ENCODE data around the gene SEMA6A.

The SEMA6A gene

GRCh38 chr5:116507051-116507537, 67.5 kb downstream of the SEMA6A start:
- no peaks in the 10 kb centered on the region for H3K27me3 Mint-ChIP-seq
- no peak overlapping the region for H3K4me3 Mint-ChIP-seq
- H3K36me3 Mint-ChIP-seq (ENCODE audit: low read depth) = peaks cover 4% of the 10 kb centered on the region
- H3K27ac Mint-ChIP-seq = no peak overlapping the region
- H3K4me1 Mint-ChIP-seq (ENCODE audit: low read depth) = no peaks in the 10 kb centered on the region
- H3K9me3 Mint-ChIP-seq = no peaks in the 10 kb centered on the region

- H3K36me3 Mint-ChIP-seq (ENCODE audit: low read depth) = peaks cover 4% of the 10 kb centered on the region
- H3K27ac Mint-ChIP-seq = no peak overlapping the region
- no peak overlapping the region for H3K4me3 Mint-ChIP-seq
- H3K4me1 Mint-ChIP-seq (ENCODE audit: low read depth) = no peaks in the 10 kb centered on the region
- no peaks in the 10 kb centered on the region for H3K27me3 Mint-ChIP-seq
- no peaks in the 10 kb centered on the region for H3K9me3 Mint-ChIP-seq
These were observed 68.1 kb downstream of the SEMA6A start for GRCh38 chr5:116506488-116506887.

GRCh38 chr5:116504593-116505166, 69.9 kb downstream of the SEMA6A start:
- Mint-ChIP-seq H3K36me3 (ENCODE audit: low read depth) (peaks cover 4% of the 10 kb centered on the region), H3K27ac (no peak overlapping the region), H3K4me1 (ENCODE audit: low read depth) (no peaks in the 10 kb centered on the region), H3K9me3 (no peaks in the 10 kb centered on the region), H3K4me3 (no peak overlapping the region), H3K27me3 (no peaks in the 10 kb centered on the region)

GRCh38 chr5:116502616-116503015, 72.0 kb downstream of the SEMA6A start:
- Mint-ChIP-seq H3K9me3 (no peaks in the 10 kb centered on the region), H3K4me1 (ENCODE audit: low read depth) (no peaks in the 10 kb centered on the region), H3K27me3 (no peaks in the 10 kb centered on the region), H3K27ac (no peak overlapping the region), H3K36me3 (ENCODE audit: low read depth) (peaks cover 4% of the 10 kb centered on the region), H3K4me3 (no peak overlapping the region)

- Mint-ChIP-seq H3K27me3 (no peaks in the 10 kb centered on the region), H3K36me3 (ENCODE audit: low read depth) (peaks cover 4% of the 10 kb centered on the region), H3K4me1 (ENCODE audit: low read depth) (no peaks in the 10 kb centered on the region), H3K27ac (no peak overlapping the region), H3K9me3 (no peaks in the 10 kb centered on the region), H3K4me3 (no peak overlapping the region)
These were observed 72.5 kb downstream of the SEMA6A start for GRCh38 chr5:116502138-116502537.

- no peak overlapping the region for H3K27ac Mint-ChIP-seq
- H3K4me3 Mint-ChIP-seq = no peak overlapping the region
These were observed 76.0 kb downstream of the SEMA6A start for GRCh38 chr5:116498503-116499048.

GRCh38 chr5:116497631-116498030, 77.0 kb downstream of the SEMA6A start:
- no peaks in the 10 kb centered on the region for H3K36me3 Mint-ChIP-seq (ENCODE audit: low read depth)
- no peaks in the 10 kb centered on the region for H3K27me3 Mint-ChIP-seq
- H3K9me3 Mint-ChIP-seq = peaks cover 3% of the 10 kb centered on the region
- no peaks in the 10 kb centered on the region for H3K4me1 Mint-ChIP-seq (ENCODE audit: low read depth)
- H3K4me3 Mint-ChIP-seq = no peak overlapping the region
- H3K27ac Mint-ChIP-seq = no peak overlapping the region

More at GRCh38 chr5:116498503-116499048, 76.0 kb downstream of the SEMA6A start:
- Mint-ChIP-seq H3K36me3 (ENCODE audit: low read depth) (peaks cover 4% of the 10 kb centered on the region), H3K9me3 (peaks cover 2% of the 10 kb centered on the region), H3K27me3 (no peaks in the 10 kb centered on the region), H3K4me1 (ENCODE audit: low read depth) (no peaks in the 10 kb centered on the region)

GRCh38 chr5:116495786-116496357, 78.8 kb downstream of the SEMA6A start:
- H3K27ac Mint-ChIP-seq = no peak overlapping the region
- peaks cover 3% of the 10 kb centered on the region for H3K9me3 Mint-ChIP-seq
- no peaks in the 10 kb centered on the region for H3K36me3 Mint-ChIP-seq (ENCODE audit: low read depth)
- no peak overlapping the region for H3K4me3 Mint-ChIP-seq
- H3K27me3 Mint-ChIP-seq = no peaks in the 10 kb centered on the region
- H3K4me1 Mint-ChIP-seq (ENCODE audit: low read depth) = peaks cover 15% of the 10 kb centered on the region

GRCh38 chr5:116494784-116495450, 79.7 kb downstream of the SEMA6A start:
- no peak overlapping the region for H3K27ac Mint-ChIP-seq
- H3K4me3 Mint-ChIP-seq = no peak overlapping the region
- H3K9me3 Mint-ChIP-seq = peaks cover 3% of the 10 kb centered on the region
- H3K27me3 Mint-ChIP-seq = no peaks in the 10 kb centered on the region
- peaks cover 15% of the 10 kb centered on the region for H3K4me1 Mint-ChIP-seq (ENCODE audit: low read depth)
- H3K36me3 Mint-ChIP-seq (ENCODE audit: low read depth) = no peaks in the 10 kb centered on the region

- no peaks in the 10 kb centered on the region for H3K36me3 Mint-ChIP-seq (ENCODE audit: low read depth)
- no peaks in the 10 kb centered on the region for H3K27me3 Mint-ChIP-seq
- H3K4me3 Mint-ChIP-seq = no peak overlapping the region
- H3K9me3 Mint-ChIP-seq = peaks cover 3% of the 10 kb centered on the region
- H3K27ac Mint-ChIP-seq = no peak overlapping the region
- peaks cover 15% of the 10 kb centered on the region for H3K4me1 Mint-ChIP-seq (ENCODE audit: low read depth)
These were observed 81.8 kb downstream of the SEMA6A start for GRCh38 chr5:116492776-116493175.

GRCh38 chr5:116492016-116492623, 82.5 kb downstream of the SEMA6A start:
- no peak overlapping the region for H3K4me3 Mint-ChIP-seq
- peaks cover 3% of the 10 kb centered on the region for H3K9me3 Mint-ChIP-seq
- H3K4me1 Mint-ChIP-seq (ENCODE audit: low read depth) = peaks cover 15% of the 10 kb centered on the region
- no peaks in the 10 kb centered on the region for H3K36me3 Mint-ChIP-seq (ENCODE audit: low read depth)
- no peaks in the 10 kb centered on the region for H3K27me3 Mint-ChIP-seq
- no peak overlapping the region for H3K27ac Mint-ChIP-seq

GRCh38 chr5:116488356-116489041, 86.1 kb downstream of the SEMA6A start:
- no peaks in the 10 kb centered on the region for H3K36me3 Mint-ChIP-seq (ENCODE audit: low read depth)
- no peak overlapping the region for H3K4me3 Mint-ChIP-seq
- no peaks in the 10 kb centered on the region for H3K9me3 Mint-ChIP-seq
- H3K4me1 Mint-ChIP-seq (ENCODE audit: low read depth) = peaks cover 15% of the 10 kb centered on the region
- no peaks in the 10 kb centered on the region for H3K27me3 Mint-ChIP-seq
- no peak overlapping the region for H3K27ac Mint-ChIP-seq

GRCh38 chr5:116487045-116487444, 87.6 kb downstream of the SEMA6A start:
- H3K4me1 Mint-ChIP-seq (ENCODE audit: low read depth) = peaks cover 11% of the 10 kb centered on the region
- no peaks in the 10 kb centered on the region for H3K9me3 Mint-ChIP-seq
- H3K27me3 Mint-ChIP-seq = no peaks in the 10 kb centered on the region
- H3K4me3 Mint-ChIP-seq = no peak overlapping the region
- no peaks in the 10 kb centered on the region for H3K36me3 Mint-ChIP-seq (ENCODE audit: low read depth)
- H3K27ac Mint-ChIP-seq = no peak overlapping the region

GRCh38 chr5:116486588-116486987, 88.0 kb downstream of the SEMA6A start:
- Mint-ChIP-seq H3K9me3 (no peaks in the 10 kb centered on the region), H3K4me3 (no peak overlapping the region), H3K36me3 (ENCODE audit: low read depth) (no peaks in the 10 kb centered on the region), H3K27ac (no peak overlapping the region), H3K4me1 (ENCODE audit: low read depth) (peaks cover 7% of the 10 kb centered on the region), H3K27me3 (no peaks in the 10 kb centered on the region)

Data from stimulated activated naive CD8-positive, alpha-beta T cell treated with anti-CD3 and anti-CD28 coated beads, Interleukin-15, Interleukin-2, amounts not matched to agents 100 ng/mL and 50 ng/mL, for 24 hours (primary cell).